Inflammatory macrophage treated with lipopolysaccharide for 4 hours (primary cell): ENCODE results near the gene POLRMT.
A peak's percentile ranks its signal among the peaks of the same experiment; 100 is the strongest.
"Not testable (repeated sequence)": the region's sequence is repeated elsewhere in the genome, so short reads cannot be mapped to it uniquely, and the experiment has no call there.

Experiments used
- DNase-seq: peaks from one replicate; pipeline ENCODE4 v3.0.0-alpha.2; 2020

Gene POLRMT

DNA sequence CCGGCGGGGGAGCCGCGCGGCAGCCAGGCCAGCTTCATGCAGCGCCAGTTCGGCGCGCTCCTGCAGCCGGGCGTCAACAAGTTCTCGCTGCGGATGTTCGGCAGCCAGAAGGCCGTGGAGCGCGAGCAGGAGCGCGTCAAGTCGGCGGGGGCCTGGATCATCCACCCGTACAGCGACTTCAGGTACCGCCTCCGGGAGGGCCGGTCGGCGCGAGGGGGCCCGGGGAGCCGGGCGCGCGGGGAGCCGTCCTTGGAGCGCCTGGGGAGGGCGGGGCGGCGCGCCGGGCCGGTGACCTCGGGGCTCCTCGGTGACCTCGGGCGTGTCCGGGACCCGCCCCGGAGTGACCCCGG, 43.0 kb downstream of the POLRMT start:
- DNase-seq, result no peak

- no peak for DNase-seq
Observed at GRCh38 chr19:589693-590395, 43.5 kb downstream of the POLRMT start, which contains the start of gene HCN2. Gene HCN2, plus strand, starts transcription at chr19:589881. Its CDS starts 65 bp downstream, at chr19:589946.

GRCh38 chr19:588741-589692, 44.3 kb downstream of the POLRMT start:
- no peak for DNase-seq

DNA sequence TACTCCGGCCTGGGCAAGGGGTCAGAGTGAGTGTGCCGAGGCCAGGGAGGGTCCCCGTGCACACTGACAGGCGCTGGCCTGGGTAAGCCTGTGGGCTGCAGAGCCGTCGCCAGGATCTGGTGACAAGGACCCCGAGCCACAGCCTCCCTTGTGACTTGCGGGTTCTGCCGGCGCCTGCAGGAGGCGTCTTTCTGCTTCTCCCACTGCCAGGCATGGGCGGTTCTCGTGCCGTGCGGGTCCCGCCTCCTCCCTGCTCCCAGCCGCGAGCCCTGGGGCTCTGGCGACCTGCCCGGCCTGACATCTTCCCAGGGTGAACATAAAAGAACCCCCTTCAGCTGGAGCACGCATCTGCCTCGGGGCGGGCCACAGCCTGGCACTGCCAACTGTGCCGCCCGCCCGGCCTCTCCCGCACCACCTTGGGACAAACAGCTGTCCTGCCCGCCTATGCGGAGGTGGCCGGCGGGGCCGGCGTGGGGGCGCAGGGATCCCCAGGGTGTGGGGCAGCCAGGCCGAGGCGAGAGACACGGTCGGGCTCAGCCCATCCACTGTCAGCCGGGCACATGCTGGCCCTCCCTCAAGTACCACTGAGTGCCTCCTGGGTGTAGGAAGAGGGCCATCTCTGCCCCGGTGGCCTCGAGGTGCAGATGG, 45.1 kb downstream of the POLRMT start:
- peak; percentile 55 for DNase-seq

DNA sequence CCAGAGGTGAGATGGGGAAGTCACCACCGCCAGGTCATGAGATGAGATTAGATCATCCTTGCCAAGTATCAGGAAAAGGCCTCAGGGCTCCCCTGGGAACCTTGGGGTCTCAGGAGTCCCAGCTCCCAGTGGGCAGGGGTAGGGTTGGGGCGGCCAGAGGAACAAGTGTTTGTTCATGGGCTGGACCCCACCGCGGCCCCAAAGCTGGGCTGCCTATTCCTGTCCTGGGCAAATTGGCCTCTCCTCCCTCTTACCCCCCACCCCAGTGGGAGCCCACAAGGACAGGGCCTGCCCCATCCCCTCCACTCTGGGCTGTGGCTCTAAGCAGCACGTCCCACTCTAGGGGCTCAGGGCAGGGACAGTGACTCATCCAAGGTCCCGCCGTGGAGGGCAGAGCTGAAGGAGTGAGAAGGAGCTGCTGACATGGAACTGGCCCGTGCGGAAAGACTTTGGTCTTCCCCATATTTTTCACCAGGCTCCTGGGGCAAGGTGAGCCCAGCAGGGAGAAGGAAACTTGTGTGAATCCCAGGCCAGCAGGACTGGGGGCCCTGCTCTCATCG, 47.7 kb downstream of the POLRMT start:
- no peak for DNase-seq

- not testable (repeated sequence) for DNase-seq
Observed at GRCh38 chr19:585146-585545, 48.2 kb downstream of the POLRMT start.

DNA sequence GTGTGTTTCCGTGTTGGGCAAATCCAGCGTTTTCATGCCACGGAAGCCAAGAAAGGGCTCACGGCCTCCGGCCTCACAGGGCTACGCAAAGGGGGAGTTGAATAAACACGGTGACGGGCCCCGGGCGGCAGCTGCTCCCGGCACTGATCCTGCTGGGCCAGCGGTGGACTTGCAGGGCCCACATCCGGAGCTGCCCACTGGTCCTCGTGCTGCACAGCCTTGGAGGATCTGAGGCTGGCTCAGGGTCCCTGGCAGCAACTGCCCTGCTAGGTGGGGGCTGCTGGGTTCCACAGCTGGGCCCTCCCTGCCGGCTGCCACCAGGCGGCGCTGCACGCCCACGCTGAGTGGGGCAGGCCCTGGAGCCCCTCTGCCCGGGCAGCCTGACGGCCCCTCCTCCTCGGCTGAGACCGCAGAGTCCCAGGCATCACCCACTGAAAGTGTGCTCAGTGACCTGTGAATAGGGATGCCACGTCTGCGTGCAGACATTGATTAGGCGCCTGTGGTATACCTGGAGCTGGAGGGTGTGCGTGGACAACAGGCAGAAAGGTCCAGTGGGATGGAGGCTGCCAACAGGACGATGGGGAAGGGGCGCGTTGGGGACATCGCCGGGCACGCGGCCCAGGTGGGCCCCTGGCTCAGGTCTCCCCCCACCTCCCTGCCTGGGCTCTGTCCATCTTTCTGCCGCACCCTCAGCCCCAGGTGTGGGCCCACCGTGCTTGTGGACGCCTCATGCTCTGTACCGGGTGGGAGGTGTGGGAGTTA, 48.9 kb downstream of the POLRMT start:
- peak; percentile 22 for DNase-seq

- DNase-seq, result no peak
Observed at GRCh38 chr19:583968-584239, 49.4 kb downstream of the POLRMT start.

DNA sequence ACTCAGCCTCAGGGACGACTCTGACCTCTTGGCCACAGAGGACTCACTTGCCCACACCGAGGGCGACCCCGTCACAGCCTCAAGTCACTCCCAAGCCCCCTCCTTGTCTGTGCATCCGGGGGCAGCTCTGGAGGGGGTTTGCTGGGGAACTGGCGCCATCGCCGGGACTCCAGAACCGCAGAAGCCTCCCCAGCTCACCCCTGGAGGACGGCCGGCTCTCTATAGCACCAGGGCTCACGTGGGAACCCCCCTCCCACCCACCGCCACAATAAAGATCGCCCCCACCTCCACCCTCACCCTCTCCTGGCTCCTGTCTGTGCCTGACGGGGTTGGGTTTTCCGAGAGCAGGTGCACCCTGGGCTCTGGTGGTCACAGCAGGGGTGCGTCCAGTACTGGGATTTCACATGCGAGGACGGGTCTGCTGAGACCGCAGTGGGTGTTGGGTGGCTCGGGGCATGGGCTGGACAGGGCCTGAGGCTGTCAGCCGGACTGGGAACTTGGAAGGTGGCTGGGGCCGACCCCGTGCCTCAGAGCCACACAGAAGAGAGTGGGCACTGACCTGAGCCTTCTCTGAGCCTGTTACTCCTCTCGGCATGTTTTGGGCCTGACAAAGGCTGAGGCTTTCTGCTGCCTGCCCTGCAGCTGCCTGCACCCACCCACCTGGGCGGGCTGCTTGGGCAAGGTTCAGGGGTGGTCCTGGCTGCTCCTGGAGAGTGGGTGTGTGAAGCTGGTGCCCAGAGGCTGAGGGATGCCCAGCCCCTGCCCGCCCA, 50.0 kb downstream of the POLRMT start:
- DNase-seq, result no peak

DNA sequence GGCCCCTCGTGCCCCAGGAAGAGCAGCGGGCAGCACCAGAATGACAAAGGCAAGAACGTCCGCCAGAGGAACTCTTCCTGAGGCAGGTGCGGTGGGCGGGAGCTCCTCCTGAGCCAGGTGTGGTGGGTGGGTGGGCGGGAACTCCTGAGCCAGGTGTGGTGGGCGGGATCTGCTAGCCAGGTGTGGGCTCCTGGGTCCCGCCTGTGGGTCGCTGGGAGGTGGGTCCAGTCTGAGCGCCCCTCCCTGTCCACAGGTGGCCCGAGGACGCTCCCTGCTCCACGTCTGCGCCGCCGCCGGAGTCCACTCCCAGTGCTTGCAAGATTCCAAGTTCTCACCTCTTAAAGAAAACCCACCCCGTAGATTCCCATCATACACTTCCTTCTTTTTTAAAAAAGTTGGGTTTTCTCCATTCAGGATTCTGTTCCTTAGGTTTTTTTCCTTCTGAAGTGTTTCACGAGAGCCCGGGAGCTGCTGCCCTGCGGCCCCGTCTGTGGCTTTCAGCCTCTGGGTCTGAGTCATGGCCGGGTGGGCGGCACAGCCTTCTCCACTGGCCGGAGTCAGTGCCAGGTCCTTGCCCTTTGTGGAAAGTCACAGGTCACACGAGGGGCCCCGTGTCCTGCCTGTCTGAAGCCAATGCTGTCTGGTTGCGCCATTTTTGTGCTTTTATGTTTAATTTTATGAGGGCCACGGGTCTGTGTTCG, 50.7 kb downstream of the POLRMT start:
- peak; percentile 39 for DNase-seq

GRCh38 chr19:581399-582111, 51.8 kb downstream of the POLRMT start:
- no peak for DNase-seq

GRCh38 chr19:580274-580835, 53.0 kb downstream of the POLRMT start:
- DNase-seq, result no peak

- DNase-seq, result no peak
Observed at GRCh38 chr19:579842-580155, 53.5 kb downstream of the POLRMT start.

DNA sequence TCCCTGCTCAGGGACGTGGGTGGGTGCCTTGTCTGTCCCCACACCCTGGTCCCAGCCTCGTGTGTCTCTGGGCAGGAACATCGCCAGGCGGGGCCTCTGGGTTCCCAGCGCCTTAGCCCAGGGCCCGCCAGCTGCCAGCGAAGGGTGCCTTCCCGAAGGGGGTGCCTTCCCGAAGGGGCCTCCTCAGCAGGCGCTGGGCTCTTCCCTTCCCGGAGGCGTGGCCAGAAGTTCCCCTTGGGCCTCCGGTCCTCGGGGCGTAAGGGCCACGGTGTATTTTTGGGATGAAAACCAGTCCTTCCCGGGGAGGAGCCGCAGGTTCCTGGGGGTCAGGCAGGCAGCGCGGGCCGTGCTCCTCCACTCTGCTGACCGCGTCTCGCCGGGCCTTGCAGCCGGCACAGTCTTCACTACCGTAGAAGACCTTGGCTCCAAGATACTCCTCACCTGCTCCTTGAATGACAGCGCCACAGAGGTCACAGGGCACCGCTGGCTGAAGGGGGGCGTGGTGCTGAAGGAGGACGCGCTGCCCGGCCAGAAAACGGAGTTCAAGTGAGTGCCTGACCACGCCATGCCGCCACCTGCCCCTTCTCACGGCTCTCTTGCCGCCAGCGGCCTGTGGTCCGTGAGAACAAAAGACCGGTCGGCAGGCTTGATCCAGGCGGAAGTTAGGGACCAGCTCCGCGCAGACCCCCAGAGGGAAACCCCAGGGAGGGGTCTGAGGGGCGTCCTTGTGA, 54.1 kb downstream of the POLRMT start:
- no peak for DNase-seq

- DNase-seq, result no peak
Observed at GRCh38 chr19:577439-578392, 55.6 kb downstream of the POLRMT start.

DNA sequence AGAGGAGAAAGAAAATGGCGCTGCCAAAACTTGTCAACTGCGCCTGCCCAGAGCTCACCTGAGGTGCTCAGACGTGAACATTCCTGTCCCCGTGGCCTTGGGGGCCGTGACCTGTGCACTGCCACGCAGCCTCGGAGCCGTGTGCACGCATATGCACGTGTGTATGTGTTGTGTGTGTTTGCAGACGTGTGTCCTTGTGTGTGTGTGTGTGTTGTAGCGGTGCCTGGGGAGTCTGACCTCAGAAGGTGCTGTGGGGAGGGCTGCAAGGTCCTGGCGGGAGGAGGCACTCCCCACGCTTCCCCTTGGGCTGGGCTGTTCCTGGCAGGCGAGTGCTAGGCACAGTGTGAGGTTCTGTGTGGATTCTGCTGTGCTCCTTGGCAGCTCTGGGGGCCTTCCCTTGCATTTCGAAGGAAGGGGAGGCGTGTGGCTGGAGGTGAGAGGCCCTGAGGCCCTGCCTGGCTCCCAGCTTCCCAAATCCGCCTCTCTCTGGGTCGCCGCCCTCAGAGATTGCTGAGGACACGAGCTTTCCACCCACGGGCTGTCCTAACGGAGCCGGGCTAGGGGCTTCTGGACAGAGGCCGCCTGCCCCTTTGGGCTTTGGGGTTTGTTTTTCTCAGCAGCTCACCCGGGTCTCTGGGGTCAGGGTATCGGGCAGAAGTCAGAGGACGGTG, 56.4 kb downstream of the POLRMT start:
- no peak for DNase-seq

DNA sequence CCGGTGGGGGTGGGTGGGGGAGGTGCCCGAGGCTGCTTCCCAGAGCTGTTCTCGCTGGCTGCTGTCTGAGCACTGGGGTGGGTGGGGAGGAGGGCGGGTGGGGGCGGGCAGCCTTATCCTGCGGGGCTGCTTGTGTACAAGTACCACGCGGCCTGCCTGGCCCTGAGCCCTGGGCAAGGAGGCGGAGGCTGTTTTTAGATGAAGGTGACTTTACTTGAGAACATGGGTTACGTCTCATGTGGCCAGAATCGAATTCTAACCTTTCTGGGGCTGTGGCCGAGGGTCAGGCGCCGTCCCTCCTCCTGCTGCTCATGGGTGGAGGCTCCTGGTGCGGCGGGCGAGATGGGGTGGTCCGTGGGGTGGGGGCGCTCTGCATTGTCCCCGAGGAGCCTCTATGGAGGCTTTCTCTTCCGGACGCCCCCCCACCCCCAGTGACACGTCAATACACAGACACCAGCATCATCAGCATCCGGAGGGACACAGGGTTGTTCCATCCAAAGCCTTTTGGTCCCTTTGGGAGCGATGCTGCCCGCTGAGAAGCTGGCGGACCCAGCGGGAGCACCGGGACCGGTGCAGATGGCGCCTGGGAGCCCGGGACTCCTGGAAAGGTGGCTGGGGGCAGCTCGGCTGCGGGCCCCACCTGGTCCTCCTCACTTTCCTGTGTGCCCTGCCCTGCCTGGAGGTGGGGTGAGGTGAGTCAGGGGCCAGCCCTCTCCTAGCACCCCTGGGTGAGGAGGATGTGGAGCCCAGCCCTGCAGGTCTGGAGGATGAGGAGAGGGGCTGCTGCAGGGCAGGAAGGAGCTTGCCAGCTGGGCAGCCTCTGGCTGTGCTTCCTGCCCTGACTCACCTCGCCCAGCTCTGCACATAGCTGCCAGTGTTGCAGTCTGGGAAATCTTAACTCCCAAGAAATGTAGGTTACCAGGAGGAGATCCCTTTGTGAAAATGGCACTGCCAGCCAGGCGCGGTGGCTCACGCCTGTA, 57.5 kb downstream of the POLRMT start:
- DNase-seq, result no peak
